Smooth muscle cell of the umbilical artery (primary cell): ENCODE data around the gene CHMP2B. TPM values are rescaled to one million over a fixed set of nuclear protein-coding genes. Genes with fewer than 3 reads are reported as not detected.

ENCODE experiments used
- total RNA-seq: library from RNA; depleted of rRNA; stranded (reverse); fragments of >200 nt; gene quantifications from 2 replicates; pipeline ENCODE4 v1.2.3, GENCODE V29; 2014

The CHMP2B gene, protein sequence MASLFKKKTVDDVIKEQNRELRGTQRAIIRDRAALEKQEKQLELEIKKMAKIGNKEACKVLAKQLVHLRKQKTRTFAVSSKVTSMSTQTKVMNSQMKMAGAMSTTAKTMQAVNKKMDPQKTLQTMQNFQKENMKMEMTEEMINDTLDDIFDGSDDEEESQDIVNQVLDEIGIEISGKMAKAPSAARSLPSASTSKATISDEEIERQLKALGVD
- total RNA-seq, result 35.0 and 40.2 TPM in 2 replicates

DNA sequence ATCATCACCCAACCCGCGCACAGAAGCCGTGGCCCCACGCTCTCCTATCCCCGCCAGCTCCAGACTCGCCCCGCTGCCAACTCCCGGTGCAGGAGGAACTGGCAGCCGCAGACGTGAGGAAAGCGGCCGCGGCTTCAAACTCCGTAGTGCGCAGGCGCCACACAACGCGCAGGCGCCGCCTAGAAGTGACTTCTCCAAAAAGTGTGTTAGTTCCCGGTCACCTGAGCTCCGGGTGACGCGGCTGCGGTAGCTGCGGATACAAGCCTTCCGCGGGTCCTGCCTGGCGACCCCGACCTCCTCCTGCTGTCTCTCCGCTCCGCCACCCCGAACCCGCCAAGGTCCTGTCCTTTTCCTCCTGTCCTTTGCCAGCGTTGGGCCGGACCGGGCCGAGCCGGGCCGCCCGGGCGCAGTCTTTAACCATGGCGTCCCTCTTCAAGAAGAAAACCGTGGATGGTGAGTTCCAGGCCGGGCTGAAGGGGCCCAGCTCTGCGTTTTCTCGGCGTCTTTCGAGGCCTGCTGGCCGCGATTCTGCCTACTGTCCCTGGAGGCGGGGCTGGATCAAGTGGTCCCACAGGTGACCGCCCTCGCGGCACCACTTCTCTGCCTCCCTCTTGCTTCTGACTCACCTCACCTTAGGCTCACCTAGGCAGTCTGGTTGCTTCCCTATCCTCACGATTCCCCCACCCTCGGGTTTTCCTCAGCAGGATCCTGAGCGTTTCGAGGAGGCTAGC, at the start of gene CHMP2B:
Gene CHMP2B (plus strand): TSS at position 206 of the 731 bp plus-strand sequence. CDS start 214 bp downstream, at position 420.

DNA sequence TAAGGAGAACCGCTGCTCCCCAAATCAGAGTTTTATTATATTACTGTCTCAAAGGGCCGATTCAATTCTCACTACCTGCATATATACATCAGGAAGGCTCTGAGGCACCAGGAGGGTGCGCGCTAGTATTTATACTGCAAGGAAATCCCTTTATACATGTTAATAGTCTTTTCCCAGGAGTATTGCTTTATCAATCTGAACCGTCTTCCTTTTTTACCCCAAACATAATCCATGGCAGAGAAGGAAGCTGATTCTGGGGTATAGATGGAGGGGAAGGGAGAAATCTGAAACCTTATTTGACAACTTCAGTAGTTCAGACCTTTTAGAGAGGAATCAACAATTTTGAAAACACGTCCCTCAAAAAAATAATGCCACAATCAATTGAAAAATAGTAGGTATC, 49.4 kb downstream of the CHMP2B start, which contains the start of gene POU1F1:
Gene POU1F1 (minus strand): TSS at position 101 of the 400 bp plus-strand sequence. CDS start 122 bp downstream, outside the sequence.

Other genes with a start within 250 kb of the CHMP2B start
- gene VGLL3, start 236.2 kb upstream of the CHMP2B start, total RNA-seq, result 19.3 and 36.5 TPM in 2 replicates
- not detected in 2 replicates for gene POU1F1, start 49.3 kb downstream of the CHMP2B start, total RNA-seq